Muscle of back (tissue), 11 donors: ENCODE measurements around the gene BICDL1. TPM values are rescaled to one million over a fixed set of nuclear protein-coding genes. Genes with fewer than 3 reads are reported as not detected.

ENCODE experiments used
- DNase-seq, 3 donors: peaks; one replicate each; pipeline versions ENCODE4 v3.0.0 to v3.0.0-alpha.2; 2013
- polyA plus RNA-seq, 10 donors: library from polyadenylated mRNA; unstranded; fragments of 120-200 nt; gene quantifications; one replicate each; pipeline ENCODE4 v1.2.1, GENCODE V29; 2013; ENCODE audit not compliant: insufficient read length in 10 of 10

The BICDL1 gene
- polyA plus RNA-seq, 10 donors, result 1.9 to 5.9 (median 3.5) TPM

- DNase-seq, result no peak
These were observed 90.7 kb downstream of the BICDL1 start for GRCh38 chr12:120079411-120080400.

GRCh38 chr12:120081641-120082040, 92.6 kb downstream of the BICDL1 start:
- DNase-seq, result no peak

- DNase-seq, result no peak
These were observed 97.0 kb downstream of the BICDL1 start for GRCh38 chr12:120085920-120086645.

DNA sequence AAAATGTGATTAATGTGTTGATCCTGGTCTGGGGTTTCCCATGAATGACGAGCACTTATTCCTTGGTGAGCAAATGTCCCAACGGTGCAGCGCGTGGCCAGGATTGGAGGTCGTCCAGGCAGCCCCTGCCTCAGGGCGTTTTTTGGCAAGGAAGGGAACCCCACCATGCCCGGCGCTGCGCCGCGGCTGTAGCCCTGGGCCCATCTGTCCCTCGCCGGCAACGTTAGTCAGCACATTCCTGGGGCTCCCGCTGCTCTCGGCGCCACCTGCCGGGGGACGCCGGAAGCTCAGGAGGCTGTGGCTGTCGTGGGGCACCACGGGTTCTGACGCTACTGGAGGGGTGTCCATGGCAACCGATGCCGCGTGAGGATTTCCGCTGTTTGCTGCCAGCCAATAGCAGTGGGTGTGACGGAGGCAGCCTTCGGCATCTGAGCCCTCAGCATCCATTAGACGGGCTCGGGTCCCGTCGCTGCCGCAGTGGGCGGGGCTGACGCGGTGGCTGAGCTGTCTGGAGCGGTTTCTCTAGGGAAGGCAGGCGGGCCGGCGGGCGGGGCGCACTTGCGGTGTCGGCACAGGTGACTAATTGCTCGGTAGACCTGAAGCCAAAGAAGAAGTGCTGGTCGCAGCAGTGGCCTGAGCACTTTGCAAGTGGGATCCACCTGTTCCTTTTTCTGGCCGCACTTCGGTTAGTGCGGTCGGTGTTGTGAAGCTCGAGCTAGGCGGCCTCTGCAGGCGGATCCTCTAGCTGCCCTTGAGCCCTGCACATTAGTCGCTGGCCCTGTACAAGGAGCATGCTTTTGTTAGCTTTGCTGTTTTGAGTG, 98.0 kb downstream of the BICDL1 start:
- DNase-seq, result peak; percentile 96 to 98 (median 97)

GRCh38 chr12:120089105-120089504, 100.1 kb downstream of the BICDL1 start:
- DNase-seq, result no peak

DNA sequence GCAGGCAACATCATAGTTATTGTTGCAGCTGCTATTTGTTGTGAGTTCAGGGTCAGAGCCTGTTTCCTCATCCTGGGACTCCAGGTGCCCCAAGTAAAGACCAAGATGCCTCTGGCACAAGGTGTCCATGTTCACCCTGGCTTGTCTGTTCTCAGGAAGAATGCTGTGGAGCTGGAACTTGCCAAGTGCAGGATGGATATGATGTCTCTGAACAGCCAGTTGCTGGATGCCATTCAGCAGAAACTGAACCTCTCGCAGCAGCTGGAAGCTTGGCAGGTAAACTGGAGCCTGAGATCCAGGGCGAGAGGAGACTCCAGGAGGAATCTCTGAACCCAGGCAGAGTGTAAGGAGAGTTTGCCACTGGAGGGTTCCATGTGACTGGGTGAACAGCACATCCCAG, 100.8 kb downstream of the BICDL1 start:
- DNase-seq, result no peak

GRCh38 chr12:120090206-120090605, 101.2 kb downstream of the BICDL1 start:
- DNase-seq, result no peak

DNA sequence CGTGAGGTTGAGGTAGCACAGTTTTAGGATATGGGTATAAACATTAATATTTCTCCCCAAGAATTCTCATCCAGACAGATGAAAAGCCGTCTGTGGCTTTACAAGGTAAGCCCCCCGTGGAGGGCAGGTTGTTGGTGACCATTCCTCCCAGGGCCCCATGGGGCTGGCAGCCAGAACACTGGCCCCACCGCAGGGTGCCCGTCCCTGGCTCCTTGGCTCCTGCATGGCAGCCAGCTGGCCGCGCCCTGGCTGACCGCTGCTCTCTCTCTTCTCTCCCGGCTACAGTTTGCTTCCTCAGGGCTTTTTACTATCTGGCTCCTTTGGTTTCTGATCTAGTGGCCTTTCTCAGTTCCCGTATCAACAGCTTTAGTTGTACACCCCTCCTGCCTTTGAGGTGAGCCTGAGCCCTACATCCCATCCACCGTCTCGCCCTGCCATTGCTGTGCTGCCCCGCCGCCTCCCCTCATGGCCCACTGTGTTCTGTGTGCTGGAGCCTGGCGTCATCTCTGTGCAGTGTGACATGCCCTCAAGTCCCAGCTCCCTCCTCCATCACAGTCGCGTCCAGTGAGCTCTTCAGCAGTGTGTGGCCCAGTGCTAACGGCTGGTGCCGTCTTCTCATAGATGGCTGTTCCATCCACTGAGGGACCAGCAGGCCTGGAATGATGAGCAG, 101.7 kb downstream of the BICDL1 start:
- no peak for DNase-seq

DNA sequence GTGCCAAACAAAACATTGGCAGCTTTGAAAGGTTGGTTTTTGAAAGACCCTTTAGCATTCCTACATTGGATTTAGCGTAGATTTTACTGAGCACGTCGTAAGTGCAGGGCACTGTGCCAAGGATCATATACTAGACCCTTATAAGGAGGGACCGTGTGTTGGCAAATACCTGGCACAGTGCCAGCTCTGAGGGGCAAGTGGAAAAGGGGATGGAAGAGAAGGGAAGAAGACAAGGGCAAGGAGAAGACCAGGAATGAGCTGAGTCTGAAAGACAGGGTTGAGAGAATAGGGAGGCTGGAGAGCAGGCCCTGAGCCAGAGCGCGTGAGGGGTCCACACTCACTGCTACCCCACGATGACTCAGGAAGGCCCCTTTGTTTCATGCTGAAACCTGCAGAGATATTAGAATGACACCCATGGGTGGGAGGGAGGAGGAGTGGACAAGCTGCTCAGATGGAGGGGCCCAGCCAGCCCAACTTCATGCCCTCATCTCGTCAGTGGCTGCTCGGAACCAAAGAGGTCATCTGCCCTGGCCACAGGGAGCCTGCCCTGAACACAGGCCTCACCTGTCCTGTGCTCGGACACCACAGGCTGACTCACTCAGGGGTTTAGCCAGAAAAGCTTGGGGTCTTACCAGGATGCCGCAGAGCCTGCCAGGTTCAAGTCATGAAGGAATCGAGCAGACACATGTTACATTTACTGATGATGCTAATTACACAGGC, 102.5 kb downstream of the BICDL1 start:
- no peak for DNase-seq

DNA sequence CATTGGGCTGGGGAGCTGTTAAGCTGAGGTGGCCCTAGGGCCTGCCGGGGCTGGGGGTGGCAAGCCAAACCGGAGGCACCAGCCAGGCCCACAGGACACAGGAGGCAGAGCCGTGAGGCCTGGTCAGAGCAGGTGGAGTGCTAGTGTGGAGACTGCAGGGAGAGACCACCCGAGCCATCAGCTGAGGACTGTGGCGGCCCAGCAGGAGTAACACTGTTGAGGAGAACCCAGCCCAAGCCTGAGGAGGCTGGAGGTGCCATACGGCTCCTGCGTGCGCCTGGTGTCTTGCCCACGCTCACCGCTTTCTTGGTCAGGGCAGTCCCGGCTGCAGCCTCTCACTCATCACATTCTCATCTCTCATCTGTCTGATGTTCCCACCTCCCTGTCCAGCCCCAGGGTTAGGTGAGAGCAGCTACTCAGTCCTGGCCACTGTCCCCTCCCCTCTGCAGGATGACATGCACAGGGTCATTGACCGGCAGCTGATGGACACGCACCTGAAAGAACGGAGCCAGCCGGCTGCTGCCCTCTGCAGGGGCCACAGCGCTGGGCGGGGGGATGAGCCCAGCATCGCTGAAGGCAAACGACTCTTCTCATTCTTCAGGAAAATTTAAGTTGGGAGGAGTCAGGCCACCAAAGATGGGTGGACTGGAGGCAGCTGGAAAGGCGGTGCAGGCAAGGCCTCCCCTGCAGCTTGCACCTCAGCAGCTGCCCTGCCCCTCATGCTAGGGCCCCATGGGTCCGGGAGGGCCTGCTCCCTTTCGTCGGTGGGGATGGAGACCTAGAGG, 103.7 kb downstream of the BICDL1 start:
- DNase-seq, result no peak

DNA sequence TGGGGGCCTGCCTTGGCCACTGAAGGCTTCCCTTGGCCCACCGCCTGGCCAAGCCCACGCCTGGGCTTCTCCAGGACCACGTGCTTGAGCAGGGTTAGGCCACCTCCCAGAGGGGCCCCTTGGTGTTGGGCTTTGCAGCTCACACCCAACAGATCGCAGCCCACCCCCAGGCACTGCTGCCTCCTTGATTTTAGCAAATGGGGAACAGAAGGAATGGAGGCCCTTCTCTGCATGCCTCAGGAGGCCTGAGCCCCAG, 104.2 kb downstream of the BICDL1 start:
- DNase-seq, result peak in 1 of 3 donors; percentile 55

DNA sequence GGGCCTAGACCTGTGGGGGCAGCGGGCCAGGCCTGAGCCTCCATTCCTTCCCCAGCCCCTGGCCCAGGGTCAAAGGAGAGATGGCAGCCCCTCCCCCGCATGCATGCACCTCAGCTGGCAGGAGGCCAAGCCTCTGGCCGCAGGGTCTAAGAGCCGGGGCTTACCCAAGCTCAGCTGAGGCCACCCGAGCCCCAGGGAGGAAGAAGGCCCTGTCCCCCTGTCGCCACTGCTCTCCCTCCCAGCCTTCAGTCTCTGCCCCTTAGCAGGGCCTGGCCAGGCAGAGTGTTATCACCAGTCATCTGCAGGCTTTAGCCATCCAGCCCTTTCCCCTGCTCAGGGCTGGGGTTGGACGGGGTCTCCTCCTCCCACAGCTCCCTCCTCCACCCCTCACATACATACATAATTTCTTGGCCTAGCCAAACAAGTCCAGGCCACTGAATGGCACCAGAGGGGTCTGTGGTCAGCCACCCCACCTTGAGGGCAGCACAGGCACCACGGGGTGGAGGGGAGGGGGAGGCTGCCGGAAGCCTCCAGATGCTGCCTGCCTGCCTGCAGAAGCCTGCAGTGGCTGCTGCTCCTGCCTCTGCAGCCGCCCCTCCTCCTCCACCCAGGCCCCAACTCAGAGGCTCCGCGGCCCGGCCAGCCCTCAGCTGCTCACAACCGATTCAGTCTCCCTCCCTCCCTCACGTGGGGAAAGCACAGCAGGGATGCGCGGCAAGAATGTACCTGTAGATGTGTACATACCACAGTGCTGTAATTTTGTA, 104.7 kb downstream of the BICDL1 start:
- peak in 1 of 3 donors; percentile 67 for DNase-seq

- no peak for DNase-seq
These were observed 105.4 kb downstream of the BICDL1 start for GRCh38 chr12:120094485-120094884.

GRCh38 chr12:120095331-120095730, 106.3 kb downstream of the BICDL1 start:
- DNase-seq, result no peak

GRCh38 chr12:120095736-120096135, 106.7 kb downstream of the BICDL1 start:
- DNase-seq, result no peak

GRCh38 chr12:120096671-120097202, 107.7 kb downstream of the BICDL1 start:
- no peak for DNase-seq

DNA sequence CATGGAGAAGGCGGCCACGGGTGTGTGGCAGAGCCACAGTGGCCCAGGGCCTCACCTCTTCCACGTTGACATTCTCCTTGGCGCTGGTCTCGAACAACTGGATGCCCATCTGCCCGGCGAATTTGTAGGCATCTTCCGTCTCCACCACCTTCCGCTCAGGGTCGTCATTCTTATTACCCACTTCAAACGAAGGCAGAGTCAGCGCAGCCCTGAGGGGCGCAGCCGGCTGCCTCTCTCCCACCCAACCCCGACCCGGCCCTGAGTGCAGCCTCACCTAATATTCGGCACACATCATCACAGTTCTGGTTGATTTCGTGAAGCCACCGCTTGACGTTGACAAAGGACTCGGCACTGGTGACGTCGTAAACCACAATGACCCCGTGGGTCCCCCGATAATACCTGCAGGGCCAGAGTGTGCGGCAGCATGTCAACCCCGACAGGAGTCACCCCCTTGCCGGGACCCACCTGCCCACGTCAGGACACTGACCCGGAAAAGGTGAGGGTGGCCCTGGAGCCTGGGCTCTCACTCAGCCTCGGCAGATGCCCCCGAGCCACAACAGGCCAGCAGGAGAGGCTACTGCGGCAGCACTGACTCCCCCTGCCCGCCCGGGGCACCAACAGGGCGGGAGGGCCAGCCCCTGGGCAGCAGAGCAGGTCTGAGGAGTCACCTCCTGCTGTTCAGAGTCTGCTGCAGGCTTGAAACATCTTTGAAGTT, 109.9 kb downstream of the BICDL1 start:
- DNase-seq, result no peak

GRCh38 chr12:120099738-120100137, 110.7 kb downstream of the BICDL1 start:
- DNase-seq, result no peak
